ENCODE data around the gene CAPZA3.
"Not testable (repeated sequence)": the region's sequence is repeated elsewhere in the genome, so short reads cannot be mapped to it uniquely, and the experiment has no call there.

The CAPZA3 gene, protein sequence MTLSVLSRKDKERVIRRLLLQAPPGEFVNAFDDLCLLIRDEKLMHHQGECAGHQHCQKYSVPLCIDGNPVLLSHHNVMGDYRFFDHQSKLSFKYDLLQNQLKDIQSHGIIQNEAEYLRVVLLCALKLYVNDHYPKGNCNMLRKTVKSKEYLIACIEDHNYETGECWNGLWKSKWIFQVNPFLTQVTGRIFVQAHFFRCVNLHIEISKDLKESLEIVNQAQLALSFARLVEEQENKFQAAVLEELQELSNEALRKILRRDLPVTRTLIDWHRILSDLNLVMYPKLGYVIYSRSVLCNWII

DNA sequence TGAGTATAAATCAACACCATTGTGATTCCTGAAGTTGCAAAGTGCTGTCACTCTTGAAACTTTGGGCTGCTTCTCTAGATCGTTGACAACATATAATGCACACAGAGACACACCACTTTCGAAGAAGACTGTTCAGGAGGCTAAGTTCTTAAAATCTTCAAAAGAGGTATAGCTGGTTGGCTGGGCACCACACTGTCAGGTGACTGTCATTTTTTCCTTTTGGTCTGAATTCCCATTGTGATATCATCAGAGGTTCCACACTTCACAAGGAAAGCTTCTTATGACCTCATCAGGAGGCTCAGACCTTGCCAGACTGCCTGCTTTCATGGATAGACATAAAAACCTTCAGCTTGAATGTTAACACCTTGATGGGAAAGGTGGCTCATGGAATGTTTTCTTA lies at the start of gene CAPZA3, which contains the start of gene PLCZ1:
TSS of gene CAPZA3 (plus strand) at position 301 of the 400 bp plus-strand sequence. CDS start 150 bp downstream, outside the sequence.
TSS of gene PLCZ1 (minus strand) at position 194 of the 400 bp plus-strand sequence. CDS start 641 bp downstream, outside the sequence.
- no peak for DNase-seq (ENCODE audit: low spot score)

DNA sequence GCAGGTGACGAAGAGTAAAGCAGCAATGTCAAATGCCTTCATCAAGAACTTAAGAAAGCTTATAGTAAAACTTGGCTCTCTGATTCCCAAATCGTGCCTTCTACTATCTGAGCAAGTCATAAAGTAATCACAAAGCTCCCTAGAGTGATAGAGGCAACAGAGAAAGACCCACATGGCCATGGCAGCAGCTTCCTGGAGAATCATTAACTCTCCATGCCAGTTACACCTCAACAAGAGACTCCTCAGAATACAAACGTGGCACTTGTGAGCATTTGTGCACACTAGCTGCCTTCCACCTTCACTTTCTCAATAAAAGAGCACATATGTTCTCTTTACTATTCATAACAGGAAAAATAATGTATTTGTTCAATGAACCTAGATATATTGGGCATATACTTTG lies 48.1 kb upstream of the CAPZA3 start:
- no peak for DNase-seq (ENCODE audit: low spot score)

DNA sequence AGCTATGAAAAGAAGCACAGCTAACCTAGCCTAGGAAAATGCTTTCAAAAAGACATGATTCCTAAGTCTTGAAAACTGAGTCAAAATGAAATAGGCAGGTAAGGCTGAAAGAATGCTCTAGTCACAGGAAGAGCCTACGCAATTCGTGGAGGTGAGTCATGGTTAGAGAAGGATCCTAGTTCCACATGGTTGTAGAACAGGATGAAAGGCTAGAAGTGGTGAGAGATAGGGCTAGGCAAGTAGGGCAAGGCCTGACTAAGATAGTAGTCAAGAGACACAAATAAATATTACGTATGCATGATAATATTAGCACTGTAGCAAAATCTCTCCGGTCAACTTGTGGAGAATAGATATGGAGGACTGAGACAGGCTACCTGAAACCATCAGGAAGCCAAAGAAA lies 47.3 kb upstream of the CAPZA3 start:
- DNase-seq (ENCODE audit: low spot score) = peak; percentile 38

DNA sequence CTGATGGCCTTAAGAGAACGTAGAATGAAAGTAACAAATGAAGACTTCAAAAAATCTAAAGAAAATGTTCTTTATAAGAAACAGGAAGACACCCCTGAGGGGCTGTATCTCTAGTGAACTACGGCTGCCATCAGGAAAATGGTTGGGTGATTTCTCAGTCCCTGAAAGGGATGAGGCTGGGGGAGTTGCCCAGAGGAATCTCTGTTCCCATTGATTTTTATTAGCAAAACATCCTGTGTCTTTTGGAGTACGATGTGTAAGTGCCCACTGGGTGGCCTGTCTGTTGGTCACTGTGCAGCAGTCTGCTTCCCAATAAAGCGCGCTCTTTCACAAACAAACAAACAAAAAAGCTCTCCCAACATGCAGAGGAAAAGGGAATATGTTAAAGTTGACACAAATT lies 43.9 kb upstream of the CAPZA3 start:
- not testable (repeated sequence) for DNase-seq (ENCODE audit: low spot score)

DNA sequence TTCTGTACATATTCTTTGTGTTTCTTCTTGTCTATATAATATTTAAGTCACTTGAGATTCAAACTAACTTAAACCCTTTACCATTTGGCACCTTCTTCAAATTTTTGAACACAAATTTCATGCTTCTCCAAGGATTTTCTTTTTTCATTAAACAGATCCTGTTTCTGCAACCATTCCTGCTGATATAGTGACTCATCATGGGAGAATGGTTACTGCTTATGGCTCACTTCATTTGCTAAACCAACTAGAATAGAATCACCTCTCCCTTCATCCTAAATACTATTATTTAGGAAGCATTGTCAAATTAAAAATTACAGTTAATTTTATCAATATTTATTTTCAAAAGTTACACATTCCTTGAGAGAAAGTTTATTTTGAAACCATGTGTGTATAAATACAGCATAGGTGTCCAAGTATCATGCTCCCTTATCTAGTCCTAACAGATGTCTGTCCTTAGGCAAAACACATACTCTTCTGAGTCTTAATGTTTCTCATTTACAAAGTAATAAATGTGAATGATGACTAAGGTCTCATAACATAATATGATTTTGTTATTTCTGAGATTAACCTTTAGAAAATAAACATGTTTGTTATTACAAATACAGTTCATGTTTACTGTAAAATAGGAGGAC lies 40.8 kb upstream of the CAPZA3 start:
- DNase-seq (ENCODE audit: low spot score) = no peak

DNA sequence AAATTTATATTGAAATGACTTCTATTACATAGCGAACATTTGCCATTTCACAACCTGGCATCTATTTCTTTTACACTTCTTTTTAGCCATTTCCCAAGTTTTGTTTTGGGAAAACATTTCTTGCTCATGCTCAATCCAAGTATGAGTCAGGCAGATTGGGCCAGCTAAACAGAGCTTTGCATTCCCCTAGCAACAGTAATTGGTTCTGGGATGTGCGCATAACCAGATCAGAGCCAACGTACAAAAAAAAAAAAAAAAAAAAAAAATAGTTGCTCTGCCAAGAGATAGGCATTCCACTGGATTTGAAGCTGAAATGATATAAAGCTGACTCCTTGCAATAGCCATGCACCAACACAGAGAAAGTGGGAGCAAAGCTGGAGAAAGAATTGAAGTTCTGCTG lies 37.6 kb upstream of the CAPZA3 start:
- DNase-seq (ENCODE audit: low spot score) = no peak

DNA sequence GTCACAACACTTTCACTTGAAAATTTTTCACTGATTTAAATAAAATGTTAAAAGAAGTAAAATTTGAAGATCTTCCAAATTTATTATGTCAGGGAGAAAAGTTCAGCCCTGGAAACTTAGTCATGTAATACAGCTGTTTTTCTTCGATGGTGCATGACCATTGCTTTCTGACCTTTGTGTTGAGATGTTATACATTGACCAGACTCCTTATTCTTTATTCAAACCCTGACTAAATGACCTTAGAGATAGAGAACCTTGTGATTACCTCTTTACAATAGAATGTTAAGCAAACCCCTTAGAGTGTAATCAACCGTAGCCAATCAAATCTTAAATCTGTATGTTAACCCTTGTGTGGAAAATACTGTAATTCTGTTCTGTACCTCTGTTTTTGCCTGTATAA lies 34.6 kb upstream of the CAPZA3 start:
- no peak for DNase-seq (ENCODE audit: low spot score)

DNA sequence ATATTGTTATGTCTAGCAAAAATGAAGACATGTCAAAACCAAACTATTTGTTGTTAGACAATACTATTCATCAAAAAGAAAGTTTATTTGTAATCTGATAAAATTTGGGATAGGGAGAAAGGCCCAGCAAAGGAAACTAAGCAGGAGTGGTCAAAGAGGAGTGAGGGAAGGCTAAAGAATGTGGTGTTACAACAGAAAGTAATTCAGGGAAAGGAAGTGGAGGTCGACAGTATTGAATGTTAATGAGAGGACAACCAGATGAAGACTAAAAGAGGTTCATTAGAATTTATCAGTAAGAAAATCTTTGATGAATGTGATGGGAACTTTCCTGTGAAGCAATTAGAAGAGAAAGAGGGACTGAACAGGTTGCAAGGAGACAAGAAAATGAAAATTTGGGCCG lies 34.0 kb upstream of the CAPZA3 start:
- no peak for DNase-seq (ENCODE audit: low spot score)

DNA sequence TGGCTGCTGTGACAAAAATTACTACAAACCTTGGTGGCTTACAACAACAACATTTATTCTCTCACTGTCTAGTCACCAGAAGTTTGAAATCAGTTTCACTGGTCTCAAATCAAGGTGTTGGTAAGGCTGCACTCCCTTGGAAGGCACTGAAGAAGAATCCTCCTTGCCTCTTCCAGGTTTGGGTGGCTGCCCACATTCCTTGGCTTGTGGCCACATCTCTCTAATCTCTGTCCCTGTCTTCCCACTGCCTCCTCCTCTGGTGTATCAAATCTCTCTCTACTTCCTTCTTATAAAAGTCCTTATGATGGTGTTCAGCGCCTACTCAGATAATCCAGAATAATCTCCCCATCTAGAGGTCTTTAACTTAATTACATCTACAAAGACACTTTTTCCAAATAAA lies 31.1 kb upstream of the CAPZA3 start:
- DNase-seq (ENCODE audit: low spot score) = no peak

DNA sequence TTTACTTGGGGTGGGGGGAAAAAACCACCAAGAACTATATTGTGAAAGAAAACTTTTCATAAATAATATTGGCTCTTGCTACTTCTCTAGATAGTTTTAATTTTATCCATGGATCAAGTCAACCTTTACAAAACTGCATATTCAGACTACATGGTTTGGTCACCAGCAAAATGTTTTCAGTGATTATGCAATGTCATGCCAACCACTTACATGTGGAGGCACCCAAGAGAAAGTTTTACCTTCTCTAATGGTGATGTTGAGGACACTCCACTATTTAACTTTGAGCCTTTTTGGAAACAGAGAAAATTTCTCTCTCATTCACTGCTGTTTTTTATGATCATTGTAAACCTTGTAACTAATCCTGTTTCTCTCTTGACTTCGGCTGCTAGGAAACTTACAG lies 21.7 kb upstream of the CAPZA3 start:
- DNase-seq (ENCODE audit: low spot score) = no peak

DNA sequence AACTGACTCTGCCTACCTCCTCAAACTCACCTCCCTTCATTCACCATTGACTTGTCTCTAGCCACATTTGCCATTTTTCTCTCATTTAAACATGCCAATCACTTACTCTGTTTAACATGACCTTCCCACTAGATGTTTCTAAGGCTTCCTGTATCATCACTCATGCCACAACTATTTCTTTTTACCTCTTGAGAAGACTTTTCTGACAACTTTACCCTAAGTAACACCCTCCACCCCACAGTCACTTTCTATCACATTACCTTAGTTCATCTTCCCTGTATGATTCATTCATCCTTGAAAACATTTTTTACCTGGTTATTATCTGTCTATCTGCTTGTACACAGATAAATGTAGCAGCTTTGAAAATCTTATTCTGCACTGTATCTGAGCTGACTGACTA lies 19.5 kb upstream of the CAPZA3 start:
- no peak for DNase-seq (ENCODE audit: low spot score)

DNA sequence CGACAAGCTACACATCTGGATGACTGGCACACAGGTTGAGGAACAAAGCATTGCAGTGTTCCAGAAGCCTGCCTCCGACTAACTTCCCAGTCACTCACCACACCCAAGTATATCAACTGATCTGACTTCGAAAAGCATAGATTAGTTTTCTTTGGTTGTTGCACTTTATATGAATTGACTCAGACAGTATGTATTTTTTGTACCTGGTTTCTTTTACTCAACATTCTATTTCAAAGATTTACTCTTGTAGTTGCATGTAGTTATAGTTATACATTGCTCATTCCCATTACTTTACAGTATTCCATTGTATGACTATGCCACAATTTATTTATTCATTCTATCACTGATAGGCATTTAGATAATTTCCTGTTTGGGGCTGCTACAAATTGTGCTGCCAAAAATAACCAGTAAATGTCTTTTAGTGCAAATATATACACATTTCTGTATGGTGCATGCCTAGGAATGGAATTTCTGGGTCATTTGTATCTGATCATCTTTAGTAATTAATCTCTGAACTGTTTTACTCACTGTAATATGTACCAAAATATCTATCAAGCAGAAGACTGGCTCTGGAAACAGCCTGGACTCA lies 17.9 kb upstream of the CAPZA3 start:
- DNase-seq (ENCODE audit: low spot score) = no peak

DNA sequence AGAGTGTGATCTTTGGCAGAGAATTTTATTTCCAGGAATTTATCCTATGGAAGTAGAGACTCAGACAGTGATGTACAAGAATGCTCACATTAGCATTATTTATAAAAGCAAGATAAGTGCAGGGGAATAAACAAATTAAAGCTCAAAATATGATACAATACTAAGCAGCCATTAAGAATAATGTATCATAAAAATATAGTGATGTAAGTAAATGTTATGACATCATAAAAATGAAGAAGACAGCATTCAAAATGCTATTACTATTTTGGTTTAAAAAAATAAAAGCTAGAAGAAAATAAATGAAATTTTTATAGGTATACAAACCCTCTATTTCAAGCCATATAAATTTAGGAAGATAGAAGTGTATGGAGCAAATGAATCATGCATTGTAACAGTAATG lies 17.2 kb upstream of the CAPZA3 start:
- no peak for DNase-seq (ENCODE audit: low spot score)

DNA sequence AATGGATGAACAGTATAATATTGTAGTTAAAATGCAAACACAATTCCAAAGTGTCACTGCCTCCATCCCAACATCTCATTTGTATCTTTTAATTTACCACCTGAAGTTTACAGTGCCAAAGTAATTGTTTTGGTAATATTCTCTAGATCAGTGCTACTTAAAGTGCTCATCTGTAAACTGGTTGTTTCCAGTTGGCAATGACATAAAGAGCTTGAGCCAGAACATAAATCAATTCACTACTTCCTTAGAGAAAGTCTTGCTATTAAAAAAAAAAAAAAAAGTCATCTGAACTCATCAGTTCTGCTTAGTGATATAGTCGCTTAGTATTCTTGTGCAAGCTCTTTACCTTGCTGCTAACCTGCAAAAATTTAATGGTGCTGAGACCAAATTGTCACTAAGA lies 16.5 kb upstream of the CAPZA3 start:
- no peak for DNase-seq (ENCODE audit: low spot score)

DNA sequence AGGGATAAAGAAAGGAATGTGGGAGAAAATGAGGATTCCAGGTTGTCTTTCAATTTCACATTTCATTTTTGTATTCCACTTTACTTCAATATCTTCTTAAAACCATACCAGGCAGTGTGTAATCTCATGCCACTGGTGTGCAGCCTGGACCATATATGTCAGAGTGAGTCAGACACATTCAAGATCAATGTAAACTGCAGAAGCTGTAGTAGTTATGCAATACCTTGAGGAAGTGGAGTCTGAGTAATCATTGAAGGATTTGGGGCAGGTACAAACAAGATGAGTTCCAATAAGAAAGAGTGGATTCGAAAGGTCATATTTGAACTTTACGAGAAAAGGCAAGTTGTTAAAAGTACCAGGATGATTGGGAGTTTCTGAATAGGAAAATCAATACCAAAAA lies 14.2 kb upstream of the CAPZA3 start:
- DNase-seq (ENCODE audit: low spot score) = peak; percentile 65

DNA sequence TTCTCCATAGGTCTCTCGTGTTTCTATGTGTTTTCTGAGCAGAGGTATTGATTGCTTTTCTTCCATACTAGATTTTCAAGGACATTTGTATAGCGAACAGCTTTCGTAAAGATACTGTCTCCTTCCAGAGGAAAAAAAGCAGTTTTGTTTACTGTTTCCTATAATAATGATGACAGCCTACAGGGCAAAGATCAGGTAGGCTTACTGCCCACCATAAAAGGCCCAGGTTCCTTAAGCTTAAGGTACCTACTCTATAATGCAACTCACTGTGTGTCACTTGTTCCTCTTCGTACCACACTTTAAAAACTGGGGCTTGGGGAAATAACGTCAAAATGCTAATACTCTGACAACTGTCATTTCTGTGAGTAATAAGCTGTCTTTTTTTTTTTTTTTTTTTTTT lies 6.8 kb upstream of the CAPZA3 start:
- DNase-seq (ENCODE audit: low spot score) = no peak

DNA sequence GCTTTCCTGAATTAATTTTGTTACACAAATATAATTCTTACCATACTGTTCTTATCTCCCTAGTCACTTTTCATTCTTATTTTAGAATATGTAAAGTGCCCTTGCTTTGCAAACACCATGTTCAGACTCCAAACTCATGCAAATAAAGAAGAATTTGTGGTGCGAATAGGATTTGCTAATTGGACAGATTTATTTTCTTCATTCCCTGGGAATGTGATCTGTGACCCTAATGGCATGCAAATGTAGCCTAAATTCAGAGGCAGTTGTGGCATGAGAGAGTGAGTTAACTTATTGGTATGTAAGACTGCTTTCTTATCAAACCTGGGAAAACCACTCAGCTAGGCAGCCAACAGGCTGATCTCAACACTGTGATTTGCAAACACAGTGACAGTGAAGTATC lies 10.0 kb downstream of the CAPZA3 start:
- DNase-seq (ENCODE audit: low spot score) = no peak

DNA sequence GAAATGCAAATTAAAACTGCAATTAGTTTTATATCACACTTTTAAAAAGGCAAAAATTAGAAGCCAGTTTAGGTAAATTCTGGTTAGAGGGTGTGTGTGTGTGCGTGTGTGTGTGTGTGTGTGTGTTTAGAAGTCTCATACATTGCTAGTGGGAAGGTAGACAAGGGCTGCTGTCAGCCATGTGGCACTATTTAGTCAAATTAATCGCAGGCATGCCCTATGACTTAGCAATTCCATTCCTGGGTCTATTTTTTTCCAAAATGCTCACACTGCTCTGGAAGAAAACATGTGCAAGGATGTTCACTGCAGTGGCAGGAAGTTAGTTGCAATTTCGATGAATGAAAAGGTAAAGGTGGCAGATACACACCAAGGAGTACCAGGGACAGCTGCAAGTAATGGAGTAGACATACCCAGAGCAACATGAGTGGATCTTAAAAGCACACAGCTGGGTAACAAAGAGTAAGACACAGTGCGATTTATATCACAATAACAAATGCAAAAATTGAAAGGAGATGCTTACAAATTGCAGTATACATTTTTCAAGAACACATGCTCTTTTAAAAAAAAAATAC lies 11.6 kb downstream of the CAPZA3 start:
- DNase-seq (ENCODE audit: low spot score) = no peak

DNA sequence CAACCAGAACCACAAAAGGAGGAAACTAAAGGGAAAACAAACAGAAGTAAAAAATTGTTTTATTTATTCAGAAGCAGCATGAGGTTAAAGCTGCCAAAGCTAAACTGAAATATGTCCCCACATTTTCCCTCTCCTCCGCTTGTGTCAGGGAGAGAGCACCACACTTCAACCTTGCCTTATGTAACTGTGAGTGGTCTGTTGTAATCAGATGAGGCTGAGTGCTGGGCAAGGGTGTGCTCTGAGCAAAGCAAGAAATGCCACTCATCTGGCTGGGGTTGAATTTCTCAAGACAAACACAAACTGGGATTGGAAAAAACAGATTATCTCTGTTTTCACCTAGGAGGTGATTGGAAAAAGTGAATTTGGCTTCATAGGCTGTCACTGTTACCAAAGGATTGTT lies 12.2 kb downstream of the CAPZA3 start:
- no peak for DNase-seq (ENCODE audit: low spot score)

DNA sequence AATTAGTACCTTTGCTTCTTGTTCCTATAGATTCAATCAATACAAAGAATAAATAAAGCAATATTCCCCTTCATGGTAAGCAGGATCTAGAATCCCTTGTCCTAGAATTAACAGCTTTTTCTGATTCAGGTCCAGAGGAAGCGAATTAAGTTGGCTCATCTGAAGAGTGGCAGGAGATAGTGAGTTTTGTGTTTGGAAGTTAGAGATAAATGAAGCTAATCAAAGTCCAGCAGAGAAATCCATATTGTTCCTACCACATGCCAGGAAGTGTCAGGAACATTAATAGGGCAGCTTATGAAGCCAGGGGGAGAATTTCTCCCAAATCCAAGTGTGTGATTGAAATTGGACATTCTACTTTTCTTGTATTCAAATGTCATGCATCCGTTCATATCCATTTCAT lies 13.9 kb downstream of the CAPZA3 start:
- DNase-seq (ENCODE audit: low spot score) = no peak

DNA sequence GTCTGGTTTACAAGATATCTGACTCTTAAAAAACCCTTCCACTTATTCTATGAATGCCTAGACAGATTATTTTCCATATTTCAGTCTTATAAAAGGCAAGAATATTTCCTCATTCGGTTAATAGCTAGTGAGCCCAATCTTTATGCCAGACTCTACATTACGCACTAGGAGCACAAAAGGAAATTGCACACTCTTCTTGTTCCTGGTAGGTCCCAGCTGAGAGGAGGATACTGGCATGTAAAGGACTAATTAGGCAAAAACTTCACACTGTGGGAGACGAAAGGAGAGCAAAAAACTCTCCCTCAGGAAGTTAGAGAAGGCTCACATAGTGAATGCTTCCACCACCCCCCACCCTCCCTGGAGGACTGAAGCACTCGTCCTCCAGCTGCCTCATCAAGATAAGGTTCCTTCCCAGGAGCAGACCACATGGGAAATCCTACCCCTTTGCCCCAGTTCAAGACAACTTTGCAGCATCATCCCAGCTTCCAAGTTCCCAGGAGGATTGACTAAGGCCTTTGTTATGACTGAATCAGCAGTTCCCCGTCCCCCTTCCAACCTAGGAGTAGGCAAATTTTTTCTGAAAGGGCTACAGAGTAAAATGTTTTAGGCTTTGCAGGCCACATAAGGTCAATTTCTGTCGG lies 14.5 kb downstream of the CAPZA3 start:
- no peak for DNase-seq (ENCODE audit: low spot score)

DNA sequence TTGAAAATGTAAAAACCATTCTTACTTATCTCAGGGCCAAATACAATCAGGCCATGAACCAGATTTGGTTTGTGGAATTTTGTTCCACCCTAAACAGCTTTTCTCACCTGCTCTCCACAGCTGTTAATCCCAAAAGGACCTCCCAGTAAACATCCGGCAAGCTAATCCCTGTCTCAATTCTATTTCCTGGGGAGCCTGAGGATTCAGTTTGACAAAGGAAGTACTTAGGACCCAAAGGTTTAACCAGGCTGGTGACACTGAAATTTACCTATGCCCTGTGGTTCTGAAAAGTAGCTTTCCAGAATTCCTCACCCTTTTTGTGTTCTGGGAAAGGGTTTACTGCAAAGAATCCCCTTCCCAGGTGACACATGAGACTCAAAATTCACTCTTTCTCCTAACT lies 15.0 kb downstream of the CAPZA3 start:
- no peak for DNase-seq (ENCODE audit: low spot score)

Measured in LoVo (cell line).